IPS-18a (cell line): ENCODE data around the gene DLG2.

ENCODE experiments used
- H3K27ac ChIP-seq: one replicate; pipeline ENCODE4 v1.5.1; 2013; ENCODE audit warnings: low read length
- H3K27me3 ChIP-seq: one replicate; pipeline ENCODE4 v1.6.1; 2013; ENCODE audit warnings: mild to moderate bottlenecking, low read length; ENCODE audit not compliant: control insufficient read depth, insufficient read depth
- H3K36me3 ChIP-seq: one replicate; pipeline ENCODE4 v1.6.1; 2013; ENCODE audit warnings: low read depth, low read length; ENCODE audit not compliant: control insufficient read depth
- H3K4me1 ChIP-seq: one replicate; pipeline ENCODE4 v1.6.1; 2013; ENCODE audit warnings: low read depth, low read length; ENCODE audit not compliant: control insufficient read depth
- H3K4me3 ChIP-seq: one replicate; pipeline ENCODE4 v1.5.1; 2013; ENCODE audit warnings: low read length
- H3K9ac ChIP-seq: one replicate; pipeline ENCODE4 v1.6.1; 2013; ENCODE audit warnings: mild to moderate bottlenecking, low read length, moderate library complexity
- H3K9me3 ChIP-seq: one replicate; pipeline ENCODE4 v1.6.1; 2013; ENCODE audit warnings: low read depth, low read length; ENCODE audit not compliant: control insufficient read depth

DLG2 gene

GRCh38 chr11:84564180-84564866 is 1062.8 kb downstream of the DLG2 start:
- Histone ChIP-seq H3K9me3 (no peaks in the 10 kb centered on the region), H3K4me3 (no peak overlapping the region), H3K9ac (no peak overlapping the region), H3K27me3 (no peaks in the 10 kb centered on the region), H3K4me1 (peaks cover 6% of the 10 kb centered on the region), H3K36me3 (no peaks in the 10 kb centered on the region), H3K27ac (no peak overlapping the region)

- no peaks in the 10 kb centered on the region for H3K27me3 ChIP-seq
- no peaks in the 10 kb centered on the region for H3K9me3 ChIP-seq
- H3K4me1 ChIP-seq: peaks cover 6% of the 10 kb centered on the region
- H3K9ac ChIP-seq: no peak overlapping the region
- no peaks in the 10 kb centered on the region for H3K36me3 ChIP-seq
- no peak overlapping the region for H3K4me3 ChIP-seq
- no peak overlapping the region for H3K27ac ChIP-seq
Observed at GRCh38 chr11:84563356-84563755, 1063.8 kb downstream of the DLG2 start.

DNA sequence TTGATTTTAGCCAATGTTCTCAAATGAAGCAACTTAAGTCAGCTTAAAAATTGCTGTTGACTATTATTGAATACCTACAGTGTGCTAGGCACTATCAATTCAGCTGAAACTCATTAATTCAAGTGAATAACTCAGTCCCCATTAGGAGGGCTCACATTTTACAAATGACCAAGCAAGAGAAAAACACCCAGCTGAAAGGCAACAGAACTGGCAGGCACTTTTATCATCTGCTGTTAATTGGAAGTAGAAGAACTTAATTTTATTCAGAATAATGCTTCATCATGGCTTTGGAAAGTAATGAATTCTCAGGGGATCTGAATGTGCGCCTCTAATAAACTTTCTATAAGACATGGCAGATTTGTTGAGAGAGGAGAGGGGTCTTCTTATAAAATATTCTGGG is 1066.9 kb downstream of the DLG2 start:
- Histone ChIP-seq H3K36me3 (no peaks in the 10 kb centered on the region), H3K4me1 (no peaks in the 10 kb centered on the region), H3K27me3 (no peaks in the 10 kb centered on the region), H3K27ac (no peak overlapping the region), H3K9ac (no peak overlapping the region), H3K4me3 (no peak overlapping the region), H3K9me3 (no peaks in the 10 kb centered on the region)

DNA sequence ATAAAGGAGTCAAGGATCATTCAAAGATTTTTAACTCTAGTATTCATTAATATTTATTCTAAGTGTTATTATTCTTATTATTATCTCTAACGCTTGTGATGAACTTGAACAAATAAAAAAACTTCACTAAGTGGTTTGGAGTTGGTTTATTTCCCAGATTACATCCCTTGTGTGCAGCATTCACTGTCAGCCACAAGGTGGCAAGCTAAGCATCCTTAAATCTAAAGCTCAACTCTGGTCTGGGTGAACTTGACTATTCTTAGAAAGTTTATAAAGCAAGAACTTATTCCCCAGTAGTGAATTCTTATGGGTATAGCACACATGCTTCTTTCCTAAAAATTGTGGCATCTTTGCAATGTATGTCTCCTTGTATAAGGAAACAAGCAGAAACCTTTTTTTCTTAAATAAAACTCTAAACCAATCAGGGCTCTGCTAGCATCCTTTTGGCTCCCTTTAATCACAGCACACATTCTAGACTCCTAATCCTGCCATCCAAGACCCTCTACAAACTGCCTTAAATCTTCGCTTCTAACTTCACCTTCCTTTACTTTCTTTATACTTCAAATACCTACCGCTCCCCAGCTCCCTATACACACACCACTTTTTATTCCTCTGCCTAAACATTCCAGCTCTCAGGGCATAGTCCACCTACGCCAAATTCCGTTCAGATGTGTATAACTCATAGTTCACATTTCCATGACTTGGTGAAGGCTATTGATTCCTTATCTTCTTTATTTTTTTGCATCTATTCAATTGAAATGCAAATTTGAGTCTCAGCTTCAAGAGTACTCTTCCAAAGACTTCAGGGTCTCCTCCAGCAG is 1068.8 kb downstream of the DLG2 start:
- Histone ChIP-seq H3K9me3 (no peaks in the 10 kb centered on the region), H3K4me3 (no peak overlapping the region), H3K9ac (no peak overlapping the region), H3K27me3 (no peaks in the 10 kb centered on the region), H3K4me1 (no peaks in the 10 kb centered on the region), H3K36me3 (no peaks in the 10 kb centered on the region), H3K27ac (no peak overlapping the region)

- Histone ChIP-seq H3K4me1 (no peaks in the 10 kb centered on the region), H3K27ac (no peak overlapping the region), H3K4me3 (no peak overlapping the region), H3K36me3 (no peaks in the 10 kb centered on the region), H3K9me3 (no peaks in the 10 kb centered on the region), H3K27me3 (no peaks in the 10 kb centered on the region), H3K9ac (no peak overlapping the region)
Observed at GRCh38 chr11:84552791-84553190, 1074.4 kb downstream of the DLG2 start.

DNA sequence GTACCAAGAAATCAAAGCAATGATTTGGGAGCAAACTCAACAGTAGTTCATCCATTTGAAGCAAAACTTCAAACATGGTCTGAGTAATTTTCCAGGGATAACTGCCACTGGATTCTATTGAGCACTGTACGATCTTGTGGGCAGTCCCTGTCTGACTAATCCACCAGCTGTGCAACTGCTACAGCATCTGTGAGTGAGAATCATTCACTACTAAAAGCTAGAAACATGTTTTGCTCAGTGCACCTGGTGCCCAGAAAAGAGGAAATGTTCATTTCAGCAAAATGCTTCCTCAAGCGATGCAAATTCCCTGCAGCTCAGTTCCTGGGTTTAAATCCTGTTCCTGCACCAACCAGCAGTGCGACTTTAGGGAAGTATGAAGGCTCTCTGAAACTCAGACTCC is 1077.9 kb downstream of the DLG2 start:
- H3K36me3 ChIP-seq: no peaks in the 10 kb centered on the region
- peaks cover 6% of the 10 kb centered on the region for H3K4me1 ChIP-seq
- H3K4me3 ChIP-seq: no peak overlapping the region
- no peak overlapping the region for H3K27ac ChIP-seq
- no peaks in the 10 kb centered on the region for H3K27me3 ChIP-seq
- no peak overlapping the region for H3K9ac ChIP-seq
- H3K9me3 ChIP-seq: no peaks in the 10 kb centered on the region

DNA sequence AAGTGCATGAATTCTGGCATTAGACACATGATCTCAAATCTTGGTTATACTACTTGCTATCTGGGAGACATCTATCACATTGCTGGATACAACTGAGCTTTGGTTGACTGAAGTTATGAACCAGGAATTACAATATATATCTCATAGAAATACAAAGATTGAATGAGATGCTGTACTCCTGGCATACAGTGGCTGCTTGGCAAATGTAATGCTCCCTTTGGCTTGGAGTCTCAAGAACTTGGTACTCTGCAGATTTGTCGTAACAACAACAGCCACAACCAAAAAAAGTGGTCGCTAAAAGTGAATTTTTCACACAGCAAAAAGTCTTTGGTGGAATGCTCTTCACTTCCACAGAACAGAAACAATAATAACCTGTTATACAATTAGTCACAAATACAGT is 1082.6 kb downstream of the DLG2 start:
- Histone ChIP-seq H3K4me1 (peaks cover 28% of the 10 kb centered on the region), H3K36me3 (no peaks in the 10 kb centered on the region), H3K9ac (no peak overlapping the region), H3K27me3 (no peaks in the 10 kb centered on the region), H3K27ac (no peak overlapping the region), H3K9me3 (no peaks in the 10 kb centered on the region), H3K4me3 (no peak overlapping the region)

GRCh38 chr11:84543367-84544159 is 1083.6 kb downstream of the DLG2 start:
- Histone ChIP-seq H3K4me3 (peak overlapping the region; percentile 38), H3K27ac (peak overlapping the region; percentile 54), H3K36me3 (no peaks in the 10 kb centered on the region), H3K9me3 (no peaks in the 10 kb centered on the region), H3K9ac (peak overlapping the region; percentile 42), H3K27me3 (no peaks in the 10 kb centered on the region), H3K4me1 (peaks cover 28% of the 10 kb centered on the region)

- Histone ChIP-seq H3K36me3 (no peaks in the 10 kb centered on the region), H3K9me3 (no peaks in the 10 kb centered on the region), H3K4me1 (peaks cover 28% of the 10 kb centered on the region), H3K27me3 (no peaks in the 10 kb centered on the region), H3K4me3 (no peak overlapping the region), H3K27ac (no peak overlapping the region), H3K9ac (no peak overlapping the region)
Observed at GRCh38 chr11:84541731-84542340, 1085.3 kb downstream of the DLG2 start.

- H3K27me3 ChIP-seq: no peaks in the 10 kb centered on the region
- no peak overlapping the region for H3K4me3 ChIP-seq
- H3K27ac ChIP-seq: no peak overlapping the region
- H3K4me1 ChIP-seq: peaks cover 5% of the 10 kb centered on the region
- no peak overlapping the region for H3K9ac ChIP-seq
- H3K36me3 ChIP-seq: no peaks in the 10 kb centered on the region
- H3K9me3 ChIP-seq: no peaks in the 10 kb centered on the region
Observed at GRCh38 chr11:84536456-84536855, 1090.7 kb downstream of the DLG2 start.

- Histone ChIP-seq H3K9me3 (no peaks in the 10 kb centered on the region), H3K4me1 (peaks cover 7% of the 10 kb centered on the region), H3K36me3 (no peaks in the 10 kb centered on the region), H3K27me3 (no peaks in the 10 kb centered on the region), H3K9ac (no peak overlapping the region), H3K4me3 (no peak overlapping the region), H3K27ac (no peak overlapping the region)
Observed at GRCh38 chr11:84532364-84532763, 1094.8 kb downstream of the DLG2 start.
